Osteoblast (primary cell): Measurements from ENCODE around the gene TRIM42. TPM values are rescaled to one million over a fixed set of nuclear protein-coding genes. Genes with fewer than 3 reads are reported as not detected.

ENCODE experiments used
- DNase-seq: peaks from one replicate; pipeline ENCODE4 v3.0.0; 2011; ENCODE audit warnings: low spot score, mixed read lengths; ENCODE audit not compliant: insufficient read length; ENCODE audit errors: missing footprints
- H2AFZ ChIP-seq: 2 replicates; pipeline ENCODE4 v1.6.0; 2011; ENCODE audit warnings: mild to moderate bottlenecking, low read length
- H3K27ac ChIP-seq: 2 replicates; pipeline ENCODE4 v1.5.1; 2011; ENCODE audit warnings: mild to moderate bottlenecking, low read depth, low read length, moderate library complexity
- H3K27me3 ChIP-seq: 2 replicates; pipeline ENCODE4 v1.6.0; 2012; ENCODE audit warnings: mild to moderate bottlenecking, control low read depth, inconsistent platforms, low read length, moderate library complexity; ENCODE audit not compliant: insufficient read depth
- H3K36me3 ChIP-seq: 2 replicates; pipeline ENCODE4 v1.5.1; 2011; ENCODE audit warnings: mild to moderate bottlenecking, low read length, control low read depth, moderate library complexity; ENCODE audit not compliant: insufficient read depth
- H3K4me1 ChIP-seq: 2 replicates; pipeline ENCODE4 v1.5.1; 2011; ENCODE audit warnings: mild to moderate bottlenecking, low read length, control low read depth, moderate library complexity; ENCODE audit not compliant: insufficient read depth
- H3K4me2 ChIP-seq: 2 replicates; pipeline ENCODE4 v1.6.0; 2011; ENCODE audit warnings: mild to moderate bottlenecking, low read length; ENCODE audit not compliant: insufficient read depth
- H3K4me3 ChIP-seq: fragments of 200-600 bp; sonication (generic); 3 replicates; pipeline ENCODE4 v1.5.1; 2012; ENCODE audit warnings: mild to moderate bottlenecking, low read length, inconsistent platforms; ENCODE audit not compliant: insufficient read depth
- H3K79me2 ChIP-seq: 2 replicates; pipeline ENCODE4 v1.6.0; 2012; ENCODE audit warnings: mild to moderate bottlenecking, low read length, control low read depth, inconsistent platforms; ENCODE audit not compliant: insufficient read depth
- H3K9me3 ChIP-seq: 2 replicates; pipeline ENCODE4 v1.5.1; 2011; ENCODE audit warnings: low read depth, low read length, control low read depth
- H4K20me1 ChIP-seq: 2 replicates; pipeline ENCODE4 v1.6.0; 2012; ENCODE audit warnings: mild to moderate bottlenecking, low read length, control low read depth; ENCODE audit not compliant: insufficient read depth
- total RNA-seq: library from RNA; depleted of rRNA; stranded (reverse); fragments of >200 nt; gene quantifications from 2 replicates; pipeline ENCODE4 v1.2.3, GENCODE V29; 2012
- TF ChIP-seq, protein P1 (sequence below): IDR thresholded peaks from 2 replicates; pipeline ENCODE4 v1.5.1; 2011; ENCODE audit warnings: mild to moderate bottlenecking, low read depth, low read length, moderate library complexity; ENCODE audit errors: extremely low read depth

The TRIM42 gene
- total RNA-seq, 1 donor: not detected

DNA sequence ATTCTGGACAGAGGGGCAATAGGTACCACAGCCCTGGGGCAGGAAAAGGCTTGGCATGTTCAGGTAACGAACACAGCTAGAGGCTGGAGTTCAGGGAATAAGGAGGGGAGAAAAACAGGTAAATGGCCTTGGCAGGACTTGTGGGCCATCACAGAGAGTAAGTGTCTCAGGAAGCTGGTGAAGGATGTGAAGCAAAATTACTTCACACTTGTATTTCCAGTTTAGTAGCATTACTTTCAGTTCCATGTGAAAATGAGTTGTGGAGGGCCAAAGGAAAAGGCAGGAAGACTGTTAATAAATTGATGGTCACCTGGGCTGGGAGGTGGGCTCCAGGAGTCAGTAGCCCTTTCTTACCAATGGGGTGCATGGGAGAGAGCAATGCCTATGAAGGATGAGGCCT, 25.6 kb downstream of the TRIM42 start:
- Histone ChIP-seq H3K36me3 (no peaks in the 10 kb centered on the region), H3K4me1 (peaks cover 12% of the 10 kb centered on the region), H4K20me1 (no peaks in the 10 kb centered on the region), H3K4me3 (no peak overlapping the region), H3K79me2 (no peaks in the 10 kb centered on the region), H3K27ac (no peak overlapping the region), H3K9me3 (no peaks in the 10 kb centered on the region), H2AFZ (no peak overlapping the region), H3K27me3 (no peaks in the 10 kb centered on the region), H3K4me2 (no peak overlapping the region)
- no peak for DNase-seq
- TF ChIP-seq, protein P1, sequence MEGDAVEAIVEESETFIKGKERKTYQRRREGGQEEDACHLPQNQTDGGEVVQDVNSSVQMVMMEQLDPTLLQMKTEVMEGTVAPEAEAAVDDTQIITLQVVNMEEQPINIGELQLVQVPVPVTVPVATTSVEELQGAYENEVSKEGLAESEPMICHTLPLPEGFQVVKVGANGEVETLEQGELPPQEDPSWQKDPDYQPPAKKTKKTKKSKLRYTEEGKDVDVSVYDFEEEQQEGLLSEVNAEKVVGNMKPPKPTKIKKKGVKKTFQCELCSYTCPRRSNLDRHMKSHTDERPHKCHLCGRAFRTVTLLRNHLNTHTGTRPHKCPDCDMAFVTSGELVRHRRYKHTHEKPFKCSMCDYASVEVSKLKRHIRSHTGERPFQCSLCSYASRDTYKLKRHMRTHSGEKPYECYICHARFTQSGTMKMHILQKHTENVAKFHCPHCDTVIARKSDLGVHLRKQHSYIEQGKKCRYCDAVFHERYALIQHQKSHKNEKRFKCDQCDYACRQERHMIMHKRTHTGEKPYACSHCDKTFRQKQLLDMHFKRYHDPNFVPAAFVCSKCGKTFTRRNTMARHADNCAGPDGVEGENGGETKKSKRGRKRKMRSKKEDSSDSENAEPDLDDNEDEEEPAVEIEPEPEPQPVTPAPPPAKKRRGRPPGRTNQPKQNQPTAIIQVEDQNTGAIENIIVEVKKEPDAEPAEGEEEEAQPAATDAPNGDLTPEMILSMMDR: no peak

DNA sequence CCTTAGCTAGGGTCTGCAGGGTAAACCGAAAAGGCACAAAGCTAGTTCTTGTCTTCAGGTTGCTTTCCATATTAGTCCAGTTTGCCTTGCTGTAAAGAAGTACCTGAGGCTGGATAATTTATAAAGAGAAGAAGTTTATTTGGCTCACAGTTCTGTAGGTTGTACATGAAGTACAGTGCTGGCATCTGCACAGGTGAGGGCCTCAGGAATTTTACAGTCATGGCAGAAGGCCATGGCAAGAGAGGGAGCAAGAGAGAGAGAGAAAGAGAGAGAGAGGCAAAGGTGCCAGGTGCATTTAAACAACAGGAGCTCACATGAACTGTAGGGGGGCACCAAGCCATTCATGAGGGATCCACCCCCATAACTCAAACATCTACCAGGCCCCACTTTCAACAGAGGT, 26.9 kb downstream of the TRIM42 start:
- Histone ChIP-seq H3K36me3 (no peaks in the 10 kb centered on the region), H3K27me3 (no peaks in the 10 kb centered on the region), H3K4me2 (no peak overlapping the region), H4K20me1 (no peaks in the 10 kb centered on the region), H3K79me2 (no peaks in the 10 kb centered on the region), H3K27ac (no peak overlapping the region), H3K9me3 (no peaks in the 10 kb centered on the region), H2AFZ (no peak overlapping the region), H3K4me3 (no peak overlapping the region), H3K4me1 (peaks cover 17% of the 10 kb centered on the region)
- DNase-seq: no peak
- TF ChIP-seq, protein P1: no peak

- TF ChIP-seq, protein P1: no peak
These were observed 28.1 kb downstream of the TRIM42 start for GRCh38 chr3:140705954-140706353.

DNA sequence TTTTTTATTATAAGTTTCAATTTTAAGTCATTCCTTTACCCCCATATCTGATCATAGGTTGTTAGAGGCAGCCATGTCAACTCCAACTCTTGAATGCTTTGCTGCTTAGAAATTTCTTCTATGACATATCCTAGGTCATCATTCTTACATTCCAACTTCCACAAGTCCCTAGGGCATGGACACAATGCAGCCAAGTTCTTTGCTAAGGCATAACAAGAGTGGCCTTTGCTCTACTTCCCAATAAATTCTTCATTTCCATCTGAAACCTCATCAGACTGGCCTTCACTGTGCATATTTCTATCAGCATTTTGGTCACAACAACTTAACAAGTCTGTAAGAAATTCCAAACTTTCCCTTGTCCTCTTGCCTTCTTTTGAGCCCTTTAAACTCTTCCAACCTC, 28.5 kb downstream of the TRIM42 start:
- H3K27ac ChIP-seq: peak overlapping the region; percentile 46
- no peaks in the 10 kb centered on the region for H3K27me3 ChIP-seq
- no peak overlapping the region for H3K4me3 ChIP-seq
- H4K20me1 ChIP-seq: no peaks in the 10 kb centered on the region
- no peak overlapping the region for H3K4me2 ChIP-seq
- H2AFZ ChIP-seq: no peak overlapping the region
- no peaks in the 10 kb centered on the region for H3K9me3 ChIP-seq
- no peaks in the 10 kb centered on the region for H3K36me3 ChIP-seq
- no peak for DNase-seq
- TF ChIP-seq, protein P1: no peak
- H3K4me1 ChIP-seq: peaks cover 17% of the 10 kb centered on the region
- no peaks in the 10 kb centered on the region for H3K79me2 ChIP-seq

More at GRCh38 chr3:140705954-140706353, 28.1 kb downstream of the TRIM42 start:
- DNase-seq: no peak
- Histone ChIP-seq H3K79me2 (no peaks in the 10 kb centered on the region), H4K20me1 (no peaks in the 10 kb centered on the region), H3K27ac (peak overlapping the region; percentile 46), H3K9me3 (no peaks in the 10 kb centered on the region), H3K4me2 (no peak overlapping the region), H3K4me3 (no peak overlapping the region), H3K4me1 (peaks cover 17% of the 10 kb centered on the region), H3K27me3 (no peaks in the 10 kb centered on the region), H3K36me3 (no peaks in the 10 kb centered on the region), H2AFZ (peak overlapping the region; percentile 34)
